ENCODE results near the gene PDE8A. TPM values are rescaled to one million over a fixed set of nuclear protein-coding genes. Genes with fewer than 3 reads are reported as not detected.

The PDE8A gene
- total and polyA plus RNA-seq, 2 of the 13 experiments (the other 11 are each of a cell fraction or from before 2014, with no cell fraction given) = 26.3 to 48.5 TPM

GRCh38 chr15:85088300-85088699, 106.6 kb downstream of the PDE8A start:
- no peak for DNase-seq (ENCODE audit: low spot score)
- Histone ChIP-seq H3K27me3 (ENCODE audit: control insufficient read depth in 1 of 2, insufficient read depth in 2 of 2, low read length in 2 of 2) (no peaks in the 10 kb centered on the region), H3K79me2 (ENCODE audit: insufficient read depth, low read length) (no peaks in the 10 kb centered on the region), H4K20me1 (ENCODE audit: insufficient read depth, low read length) (no peaks in the 10 kb centered on the region), H3K4me2 (ENCODE audit: low read depth, low read length) (no peak overlapping the region), H3K9me3 (ENCODE audit: low read length) (no peaks in the 10 kb centered on the region), H3K36me3 (replicated peaks in 1 of 2; ENCODE audit: control insufficient read depth in 1 of 2, insufficient read depth in 2 of 2, low read length in 2 of 2) (peaks cover 18 to 71% of the 10 kb centered on the region in 2 experiments), H3K9ac (ENCODE audit: insufficient read depth, low read depth, low read length) (no peak overlapping the region), H3K4me1 (ENCODE audit: insufficient read depth, low read length) (no peaks in the 10 kb centered on the region), H2AFZ (ENCODE audit: low read length) (no peak overlapping the region), H3K27ac (ENCODE audit: extremely low read length, insufficient read depth, low read length) (no peak overlapping the region), H3K4me3 (replicated peaks in 1 of 3; ENCODE audit: insufficient read depth in 1 of 3, low read depth in 2 of 3, low read length in 3 of 3) (no peak overlapping the region)
- FAIRE-seq = no peak
- BruUV-seq (replicated peaks) = no TSS peak
- ATAC-seq = no peak
- in situ Hi-C loops (cut with HindIII; ENCODE audit: extremely low pct_ligation_motif_present, low pct_unique_long_range_greater_than_20kb) (no loop called here), intact Hi-C loops (cut with micrococcal nuclease; ENCODE audit: unreplicated experiment) (no loop called here)
- POLR2A ChIA-PET = no interaction called here
- 86% methylated on average over 5 of the region's 5 CpGs for WGBS (ENCODE audit: low lambda C conversion rate)
- CTCF ChIA-PET (ENCODE audit: low intra/inter-chr PET ratio, low total read pairs) = no interaction called here
- TF ChIP-seq ATF3 (CRISPR knock-in tag; IDR thresholded peaks at IDR 0.05) (no peak), MTA3 (CRISPR knock-in tag; IDR thresholded peaks at IDR 0.05) (no peak), GTF2F1 (IDR thresholded peaks at IDR 0.05; ENCODE audit: low read length) (no peak), TFDP2 (CRISPR knock-in tag; IDR thresholded peaks at IDR 0.05) (no peak), ZKSCAN8 (CRISPR knock-in tag; IDR thresholded peaks at IDR 0.05; ENCODE audit: borderline replicate concordance) (no peak), RAD51 (IDR thresholded peaks at IDR 0.05; ENCODE audit: borderline replicate concordance) (no peak), YEATS2 (CRISPR knock-in tag; IDR thresholded peaks at IDR 0.05; ENCODE audit: borderline replicate concordance) (no peak), ZNF503 (CRISPR knock-in tag; IDR thresholded peaks at IDR 0.05) (no peak), SP1 (IDR thresholded peaks at IDR 0.05) (no peak), SP1 (CRISPR knock-in tag; IDR thresholded peaks at IDR 0.05) (no peak), ZFY (CRISPR knock-in tag; IDR thresholded peaks at IDR 0.05) (no peak)
- TF ChIP-seq, protein P1, sequence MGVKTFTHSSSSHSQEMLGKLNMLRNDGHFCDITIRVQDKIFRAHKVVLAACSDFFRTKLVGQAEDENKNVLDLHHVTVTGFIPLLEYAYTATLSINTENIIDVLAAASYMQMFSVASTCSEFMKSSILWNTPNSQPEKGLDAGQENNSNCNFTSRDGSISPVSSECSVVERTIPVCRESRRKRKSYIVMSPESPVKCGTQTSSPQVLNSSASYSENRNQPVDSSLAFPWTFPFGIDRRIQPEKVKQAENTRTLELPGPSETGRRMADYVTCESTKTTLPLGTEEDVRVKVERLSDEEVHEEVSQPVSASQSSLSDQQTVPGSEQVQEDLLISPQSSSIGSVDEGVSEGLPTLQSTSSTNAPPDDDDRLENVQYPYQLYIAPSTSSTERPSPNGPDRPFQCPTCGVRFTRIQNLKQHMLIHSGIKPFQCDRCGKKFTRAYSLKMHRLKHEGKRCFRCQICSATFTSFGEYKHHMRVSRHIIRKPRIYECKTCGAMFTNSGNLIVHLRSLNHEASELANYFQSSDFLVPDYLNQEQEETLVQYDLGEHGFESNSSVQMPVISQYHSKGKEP (CRISPR knock-in tag; IDR thresholded peaks at IDR 0.05) = no peak
- TF ChIP-seq, protein P2, sequence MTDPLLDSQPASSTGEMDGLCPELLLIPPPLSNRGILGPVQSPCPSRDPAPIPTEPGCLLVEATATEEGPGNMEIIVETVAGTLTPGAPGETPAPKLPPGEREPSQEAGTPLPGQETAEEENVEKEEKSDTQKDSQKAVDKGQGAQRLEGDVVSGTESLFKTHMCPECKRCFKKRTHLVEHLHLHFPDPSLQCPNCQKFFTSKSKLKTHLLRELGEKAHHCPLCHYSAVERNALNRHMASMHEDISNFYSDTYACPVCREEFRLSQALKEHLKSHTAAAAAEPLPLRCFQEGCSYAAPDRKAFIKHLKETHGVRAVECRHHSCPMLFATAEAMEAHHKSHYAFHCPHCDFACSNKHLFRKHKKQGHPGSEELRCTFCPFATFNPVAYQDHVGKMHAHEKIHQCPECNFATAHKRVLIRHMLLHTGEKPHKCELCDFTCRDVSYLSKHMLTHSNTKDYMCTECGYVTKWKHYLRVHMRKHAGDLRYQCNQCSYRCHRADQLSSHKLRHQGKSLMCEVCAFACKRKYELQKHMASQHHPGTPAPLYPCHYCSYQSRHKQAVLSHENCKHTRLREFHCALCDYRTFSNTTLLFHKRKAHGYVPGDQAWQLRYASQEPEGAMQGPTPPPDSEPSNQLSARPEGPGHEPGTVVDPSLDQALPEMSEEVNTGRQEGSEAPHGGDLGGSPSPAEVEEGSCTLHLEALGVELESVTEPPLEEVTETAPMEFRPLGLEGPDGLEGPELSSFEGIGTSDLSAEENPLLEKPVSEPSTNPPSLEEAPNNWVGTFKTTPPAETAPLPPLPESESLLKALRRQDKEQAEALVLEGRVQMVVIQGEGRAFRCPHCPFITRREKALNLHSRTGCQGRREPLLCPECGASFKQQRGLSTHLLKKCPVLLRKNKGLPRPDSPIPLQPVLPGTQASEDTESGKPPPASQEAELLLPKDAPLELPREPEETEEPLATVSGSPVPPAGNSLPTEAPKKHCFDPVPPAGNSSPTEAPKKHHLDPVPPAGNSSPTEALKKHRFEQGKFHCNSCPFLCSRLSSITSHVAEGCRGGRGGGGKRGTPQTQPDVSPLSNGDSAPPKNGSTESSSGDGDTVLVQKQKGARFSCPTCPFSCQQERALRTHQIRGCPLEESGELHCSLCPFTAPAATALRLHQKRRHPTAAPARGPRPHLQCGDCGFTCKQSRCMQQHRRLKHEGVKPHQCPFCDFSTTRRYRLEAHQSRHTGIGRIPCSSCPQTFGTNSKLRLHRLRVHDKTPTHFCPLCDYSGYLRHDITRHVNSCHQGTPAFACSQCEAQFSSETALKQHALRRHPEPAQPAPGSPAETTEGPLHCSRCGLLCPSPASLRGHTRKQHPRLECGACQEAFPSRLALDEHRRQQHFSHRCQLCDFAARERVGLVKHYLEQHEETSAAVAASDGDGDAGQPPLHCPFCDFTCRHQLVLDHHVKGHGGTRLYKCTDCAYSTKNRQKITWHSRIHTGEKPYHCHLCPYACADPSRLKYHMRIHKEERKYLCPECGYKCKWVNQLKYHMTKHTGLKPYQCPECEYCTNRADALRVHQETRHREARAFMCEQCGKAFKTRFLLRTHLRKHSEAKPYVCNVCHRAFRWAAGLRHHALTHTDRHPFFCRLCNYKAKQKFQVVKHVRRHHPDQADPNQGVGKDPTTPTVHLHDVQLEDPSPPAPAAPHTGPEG (CRISPR knock-in tag; IDR thresholded peaks at IDR 0.05) = no peak
